ENCODE data around the gene BRINP3.

DNA sequence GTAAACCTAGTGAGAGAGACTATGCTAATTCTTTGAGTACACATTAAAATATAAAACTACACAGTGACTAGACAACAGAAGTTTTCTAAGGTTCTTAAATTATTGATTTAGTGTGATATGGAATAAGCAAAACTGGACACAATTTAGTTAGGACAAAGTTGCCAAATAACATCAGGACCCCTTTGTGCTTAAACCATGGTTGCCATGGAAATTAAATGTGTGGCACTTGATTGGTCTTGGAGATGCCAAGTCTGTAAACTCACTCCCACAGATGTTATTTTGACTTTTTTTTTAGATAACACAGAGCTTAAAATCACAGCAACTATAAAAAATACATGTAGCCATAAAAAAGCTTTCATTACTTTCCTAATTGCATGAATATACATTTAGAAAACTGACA is 234.6 kb downstream of the BRINP3 start:
- TF ChIP-seq, protein P1, sequence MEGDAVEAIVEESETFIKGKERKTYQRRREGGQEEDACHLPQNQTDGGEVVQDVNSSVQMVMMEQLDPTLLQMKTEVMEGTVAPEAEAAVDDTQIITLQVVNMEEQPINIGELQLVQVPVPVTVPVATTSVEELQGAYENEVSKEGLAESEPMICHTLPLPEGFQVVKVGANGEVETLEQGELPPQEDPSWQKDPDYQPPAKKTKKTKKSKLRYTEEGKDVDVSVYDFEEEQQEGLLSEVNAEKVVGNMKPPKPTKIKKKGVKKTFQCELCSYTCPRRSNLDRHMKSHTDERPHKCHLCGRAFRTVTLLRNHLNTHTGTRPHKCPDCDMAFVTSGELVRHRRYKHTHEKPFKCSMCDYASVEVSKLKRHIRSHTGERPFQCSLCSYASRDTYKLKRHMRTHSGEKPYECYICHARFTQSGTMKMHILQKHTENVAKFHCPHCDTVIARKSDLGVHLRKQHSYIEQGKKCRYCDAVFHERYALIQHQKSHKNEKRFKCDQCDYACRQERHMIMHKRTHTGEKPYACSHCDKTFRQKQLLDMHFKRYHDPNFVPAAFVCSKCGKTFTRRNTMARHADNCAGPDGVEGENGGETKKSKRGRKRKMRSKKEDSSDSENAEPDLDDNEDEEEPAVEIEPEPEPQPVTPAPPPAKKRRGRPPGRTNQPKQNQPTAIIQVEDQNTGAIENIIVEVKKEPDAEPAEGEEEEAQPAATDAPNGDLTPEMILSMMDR (conservative IDR thresholded peaks at IDR 0.05; ENCODE audit: low read depth, low read length): no peak
- no peak for TF ChIP-seq EZH2 (IDR thresholded peaks at IDR 0.05; ENCODE audit: low read length, unreplicated experiment)

Measured in PC-3 (cell line).